ENCODE data around the gene N4BP2.
"Not testable (repeated sequence)": the region's sequence is repeated elsewhere in the genome, so short reads cannot be mapped to it uniquely, and the experiment has no call there.

N4BP2 gene

GRCh38 chr4:40016007-40016406, 40.6 kb upstream of the N4BP2 start:
- TF ChIP-seq ZNF121 (tag by site-specific recombination; IDR thresholded peaks at IDR 0.05), result 0 out of 2 replicates have a peak, but pooled peaks have one; percentile 15
- no peak for TF ChIP-seq GLI2 (tag by site-specific recombination; IDR thresholded peaks at IDR 0.05; ENCODE audit: borderline replicate concordance, low read depth)
- no peak overlapping the region for H3K27ac ChIP-seq (ENCODE audit: extremely low read depth, low read depth, low read length)
- H3K4me3 ChIP-seq (ENCODE audit: low read depth, low read length), result no peak overlapping the region
- ChIA-PET CTCF (no interaction called here), POLR2A (interaction anchor here (0.5 kb wide), 1 partner anchor 12 kb away, joined by 3 read pairs; no protein-coding TSS in a partner anchor)
- no peaks in the 10 kb centered on the region for H3K9me3 ChIP-seq (ENCODE audit: control insufficient read depth, insufficient read depth, low read depth, low read length)
- H3K36me3 ChIP-seq (ENCODE audit: control insufficient read depth in 2 of 2, insufficient read depth in 1 of 2, low read length in 2 of 2), result no peaks in the 10 kb centered on the region
- H3K4me1 ChIP-seq (ENCODE audit: control insufficient read depth, insufficient read depth, low read length), result no peaks in the 10 kb centered on the region

- TF ChIP-seq RBAK (tag by site-specific recombination; IDR thresholded peaks at IDR 0.05) (no peak), ZBTB44 (tag by site-specific recombination; IDR thresholded peaks at IDR 0.05) (no peak), ZNF747 (tag by site-specific recombination; IDR thresholded peaks at IDR 0.05) (no peak), ZNF155 (tag by site-specific recombination; IDR thresholded peaks at IDR 0.05) (no peak), ZNF664 (tag by site-specific recombination; IDR thresholded peaks at IDR 0.05) (no peak), ZNF704 (tag by site-specific recombination; IDR thresholded peaks at IDR 0.05) (no peak), ZNF280C (tag by site-specific recombination; IDR thresholded peaks at IDR 0.05) (no peak), ZNF26 (tag by site-specific recombination; IDR thresholded peaks at IDR 0.05) (no peak), KLF10 (tag by site-specific recombination; IDR thresholded peaks at IDR 0.05) (no peak), ZFP41 (tag by site-specific recombination; IDR thresholded peaks at IDR 0.05; ENCODE audit: borderline replicate concordance) (no peak), ZNF248 (tag by site-specific recombination; IDR thresholded peaks at IDR 0.05) (no peak), ZNF510 (tag by site-specific recombination; IDR thresholded peaks at IDR 0.05; ENCODE audit: insufficient replicate concordance) (no peak), ELK4 (IDR thresholded peaks at IDR 0.05; ENCODE audit: borderline replicate concordance, low read depth, low read length) (no peak), ZNF37A (tag by site-specific recombination; IDR thresholded peaks at IDR 0.05) (no peak), ZNF843 (tag by site-specific recombination; IDR thresholded peaks at IDR 0.05) (no peak), ZNF24 (tag by site-specific recombination; IDR thresholded peaks at IDR 0.05) (no peak), ZNF433 (tag by site-specific recombination; IDR thresholded peaks at IDR 0.05; ENCODE audit: low read depth) (no peak), ZNF423 (tag by site-specific recombination; IDR thresholded peaks at IDR 0.05) (no peak), ZNF529 (tag by site-specific recombination; IDR thresholded peaks at IDR 0.05; ENCODE audit: insufficient replicate concordance) (no peak)
- Histone ChIP-seq H3K27ac (ENCODE audit: extremely low read depth, low read depth, low read length) (no peak overlapping the region), H3K4me1 (ENCODE audit: control insufficient read depth, insufficient read depth, low read length) (no peaks in the 10 kb centered on the region), H3K36me3 (ENCODE audit: control insufficient read depth in 2 of 2, insufficient read depth in 1 of 2, low read length in 2 of 2) (no peaks in the 10 kb centered on the region), H3K4me3 (ENCODE audit: low read depth, low read length) (no peak overlapping the region), H3K9me3 (ENCODE audit: control insufficient read depth, insufficient read depth, low read depth, low read length) (no peaks in the 10 kb centered on the region)
- ChIA-PET POLR2A (no interaction called here), CTCF (no interaction called here)
Observed at GRCh38 chr4:40020221-40020620, 36.4 kb upstream of the N4BP2 start.

- not testable (repeated sequence) for H3K36me3 ChIP-seq (ENCODE audit: control insufficient read depth in 2 of 2, insufficient read depth in 1 of 2, low read length in 2 of 2); H3K4me3 ChIP-seq (ENCODE audit: low read depth, low read length); H3K9me3 ChIP-seq (ENCODE audit: control insufficient read depth, insufficient read depth, low read depth, low read length); H3K4me1 ChIP-seq (ENCODE audit: control insufficient read depth, insufficient read depth, low read length); H3K27ac ChIP-seq (ENCODE audit: extremely low read depth, low read depth, low read length)
- CTCF ChIA-PET, result interaction anchor here (0.6 kb wide), 1 partner anchor 13 kb away, joined by 3 read pairs; no protein-coding TSS in a partner anchor
- POLR2A ChIA-PET, result interaction anchor here (1.1 kb wide), 1 partner anchor 36 kb away, joined by 3 read pairs; the partner anchor contains the start of gene N4BP2
Observed at GRCh38 chr4:40021116-40021515, 35.5 kb upstream of the N4BP2 start.

GRCh38 chr4:40024049-40024448, 32.6 kb upstream of the N4BP2 start:
- H3K4me1 ChIP-seq (ENCODE audit: control insufficient read depth, insufficient read depth, low read length); H3K4me3 ChIP-seq (ENCODE audit: low read depth, low read length); CTCF ChIA-PET; POLR2A ChIA-PET; H3K27ac ChIP-seq (ENCODE audit: extremely low read depth, low read depth, low read length); H3K36me3 ChIP-seq (ENCODE audit: control insufficient read depth in 2 of 2, insufficient read depth in 1 of 2, low read length in 2 of 2); H3K9me3 ChIP-seq (ENCODE audit: control insufficient read depth, insufficient read depth, low read depth, low read length): not testable (repeated sequence)

Measured in HEK293 (cell line).